Upper lobe of right lung (tissue), 1 donor: Measurements from ENCODE around the gene ZIC2. TPM values are rescaled to one million over a fixed set of nuclear protein-coding genes. Genes with fewer than 3 reads are reported as not detected.

Source experiments
- ATAC-seq: fragments of 200-7000 bp; cut with Tn5 transposase; one replicate; pipeline ENCODE4 v1.9.1; 2020; ENCODE audit warnings: mild to moderate bottlenecking, moderate library complexity
- DNase-seq: peaks from one replicate; pipeline ENCODE4 v3.0.0-alpha.2; 2020
- H3K27ac ChIP-seq: fragments of 200-600 bp; one replicate; pipeline ENCODE4 v1.8.0; 2022
- H3K27me3 ChIP-seq: fragments of 200-600 bp; one replicate; pipeline ENCODE4 v1.8.0; 2022; ENCODE audit warnings: mild to moderate bottlenecking
- H3K36me3 ChIP-seq: fragments of 200-600 bp; one replicate; pipeline ENCODE4 v1.8.0; 2022
- H3K4me1 ChIP-seq: fragments of 200-600 bp; one replicate; pipeline ENCODE4 v1.8.0; 2022
- H3K4me3 ChIP-seq: fragments of 200-600 bp; one replicate; pipeline ENCODE4 v1.8.0; 2022; ENCODE audit warnings: mild to moderate bottlenecking
- H3K9me3 ChIP-seq: fragments of 200-600 bp; one replicate; pipeline ENCODE4 v1.8.0; 2022
- CTCF ChIP-seq: fragments of 200-600 bp; IDR thresholded peaks from one replicate; pipeline ENCODE4 v1.8.0; 2022; ENCODE audit warnings: antibody characterized with exemption
- intact Hi-C: fragments of 100-400 bp; cut with DNase I; formaldehyde crosslinking; loops from one replicate; pipeline ENCODE4 v1.11.0; 2022
- long read RNA-seq: library from polyadenylated mRNA; unstranded; transcript quantifications from one replicate; pipeline ENCODE4 v2.0.0, GENCODE V29; 2021
- total RNA-seq: library from RNA; stranded (reverse); fragmentation: NEBNext Ultra II Directional; extraction: Animal tissue kit (Norgen Biotek cat#: 25700); gene quantifications from one replicate; pipeline ENCODE4 v1.2.1, GENCODE V29; 2021
- donor health status: DM: no; HTN: yes; CAD: no; lungs with severe emphysema.

The ZIC2 gene
- total RNA-seq = not detected
- long read RNA-seq = 0 reads

- peaks cover 97% of the 10 kb centered on the region for H3K27me3 ChIP-seq
- intact Hi-C loops = no loop called here
- ATAC-seq (no peak), DNase-seq (no peak)
- no peak for TF ChIP-seq CTCF
- H3K4me3 ChIP-seq = peak within 1 kb of the TSS; percentile 47
- peaks cover 18% of the 10 kb centered on the region for H3K4me1 ChIP-seq
- H3K27ac ChIP-seq = no peak within 1 kb of the TSS
- no peaks in the 10 kb centered on the region for H3K9me3 ChIP-seq
- H3K36me3 ChIP-seq = no peaks in the 10 kb centered on the region
Observed at GRCh38 chr13:99981735-99982035, at the start of gene ZIC2. ZIC2 (plus strand) TSS chr13:99981784; CDS start chr13:99982065, 281 bp downstream.

GRCh38 chr13:99932912-99933311, 48.7 kb upstream of the ZIC2 start:
- ATAC-seq = no peak
- no peaks in the 10 kb centered on the region for H3K36me3 ChIP-seq
- DNase-seq = no peak
- intact Hi-C loops = no loop called here
- H3K4me3 ChIP-seq = no peak overlapping the region
- H3K4me1 ChIP-seq = no peaks in the 10 kb centered on the region
- TF ChIP-seq CTCF = no peak
- no peaks in the 10 kb centered on the region for H3K9me3 ChIP-seq
- H3K27me3 ChIP-seq = peaks cover 5% of the 10 kb centered on the region
- no peak overlapping the region for H3K27ac ChIP-seq

- H3K4me1 ChIP-seq = no peaks in the 10 kb centered on the region
- H3K36me3 ChIP-seq = no peaks in the 10 kb centered on the region
- peaks cover 5% of the 10 kb centered on the region for H3K27me3 ChIP-seq
- no peak for ATAC-seq
- no peak overlapping the region for H3K27ac ChIP-seq
- TF ChIP-seq CTCF = no peak
- no peak for DNase-seq
- intact Hi-C loops = no loop called here
- no peaks in the 10 kb centered on the region for H3K9me3 ChIP-seq
- no peak overlapping the region for H3K4me3 ChIP-seq
Observed at GRCh38 chr13:99935772-99936171, 45.8 kb upstream of the ZIC2 start.

GRCh38 chr13:99938635-99939034, 42.9 kb upstream of the ZIC2 start:
- H3K27ac ChIP-seq = no peak overlapping the region
- no peaks in the 10 kb centered on the region for H3K4me1 ChIP-seq
- intact Hi-C loops = no loop called here
- no peak for DNase-seq
- no peak for ATAC-seq
- peaks cover 21% of the 10 kb centered on the region for H3K27me3 ChIP-seq
- no peaks in the 10 kb centered on the region for H3K36me3 ChIP-seq
- no peaks in the 10 kb centered on the region for H3K9me3 ChIP-seq
- TF ChIP-seq CTCF = no peak
- no peak overlapping the region for H3K4me3 ChIP-seq

- Histone ChIP-seq H3K27me3 (peaks cover 28% of the 10 kb centered on the region), H3K4me1 (no peaks in the 10 kb centered on the region), H3K36me3 (no peaks in the 10 kb centered on the region), H3K9me3 (no peaks in the 10 kb centered on the region), H3K4me3 (no peak overlapping the region), H3K27ac (no peak overlapping the region)
- TF ChIP-seq CTCF = no peak
- no peak for ATAC-seq
- DNase-seq = no peak
- intact Hi-C loops = no loop called here
Observed at GRCh38 chr13:99941086-99941485, 40.5 kb upstream of the ZIC2 start.

- no peak for ATAC-seq
- Histone ChIP-seq H3K4me1 (no peaks in the 10 kb centered on the region), H3K4me3 (no peak overlapping the region), H3K9me3 (no peaks in the 10 kb centered on the region), H3K27ac (no peak overlapping the region), H3K36me3 (no peaks in the 10 kb centered on the region), H3K27me3 (peaks cover 28% of the 10 kb centered on the region)
- DNase-seq = no peak
- no peak for TF ChIP-seq CTCF
- intact Hi-C loops = no loop called here
Observed at GRCh38 chr13:99941911-99942310, 39.7 kb upstream of the ZIC2 start.
